Body of pancreas (tissue), 4 donors: ENCODE measurements around the gene IKZF2.

Experiments used
- POLR2A ChIP-seq, 3 donors: fragments of 450-650 bp; IDR thresholded peaks; one replicate each; pipeline ENCODE4 v1.6.1; 2016; ENCODE audit warnings: antibody characterized with exemption in 3 of 3, mild to moderate bottlenecking in 2 of 3
- TF ChIP-seq, protein P1 (sequence below), 7 experiments: fragments of 450-650 bp in 4 of 7; fragments of 200-600 bp in 3 of 7; sonication (generic) in 3 of 7; IDR thresholded peaks; one replicate each; pipeline ENCODE4 v1.5.1; 2016 to 2019; ENCODE audit warnings: antibody characterized with exemption in 7 of 7

- TF ChIP-seq, protein P1, sequence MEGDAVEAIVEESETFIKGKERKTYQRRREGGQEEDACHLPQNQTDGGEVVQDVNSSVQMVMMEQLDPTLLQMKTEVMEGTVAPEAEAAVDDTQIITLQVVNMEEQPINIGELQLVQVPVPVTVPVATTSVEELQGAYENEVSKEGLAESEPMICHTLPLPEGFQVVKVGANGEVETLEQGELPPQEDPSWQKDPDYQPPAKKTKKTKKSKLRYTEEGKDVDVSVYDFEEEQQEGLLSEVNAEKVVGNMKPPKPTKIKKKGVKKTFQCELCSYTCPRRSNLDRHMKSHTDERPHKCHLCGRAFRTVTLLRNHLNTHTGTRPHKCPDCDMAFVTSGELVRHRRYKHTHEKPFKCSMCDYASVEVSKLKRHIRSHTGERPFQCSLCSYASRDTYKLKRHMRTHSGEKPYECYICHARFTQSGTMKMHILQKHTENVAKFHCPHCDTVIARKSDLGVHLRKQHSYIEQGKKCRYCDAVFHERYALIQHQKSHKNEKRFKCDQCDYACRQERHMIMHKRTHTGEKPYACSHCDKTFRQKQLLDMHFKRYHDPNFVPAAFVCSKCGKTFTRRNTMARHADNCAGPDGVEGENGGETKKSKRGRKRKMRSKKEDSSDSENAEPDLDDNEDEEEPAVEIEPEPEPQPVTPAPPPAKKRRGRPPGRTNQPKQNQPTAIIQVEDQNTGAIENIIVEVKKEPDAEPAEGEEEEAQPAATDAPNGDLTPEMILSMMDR (IDR thresholded peaks at IDR 0.05), result no peak
- no peak for TF ChIP-seq POLR2A (IDR thresholded peaks at IDR 0.05)
These were observed 47.1 kb downstream of the IKZF2 start for GRCh38 chr2:213104092-213104902.
